Stimulated activated CD8-positive, alpha-beta memory T cell treated with anti-CD3 and anti-CD28 coated beads, Interleukin-7, amount 100 ng/mL, for 48 hours (primary cell): ENCODE data around the gene ABCC6.
"Not testable (repeated sequence)": the region's sequence is repeated elsewhere in the genome, so short reads cannot be mapped to it uniquely, and the experiment has no call there.

Source experiments
- DNase-seq, 2 donors: peaks; one replicate each; pipeline ENCODE4 v3.0.0-alpha.2; 2020; ENCODE audit warnings: low read depth in 1 of 2; ENCODE audit errors: extremely low read depth in 1 of 2

The ABCC6 gene

GRCh38 chr16:16223662-16224241, 458 bp upstream of the ABCC6 start:
- DNase-seq: not testable (repeated sequence)

- not testable (repeated sequence) for DNase-seq
Observed at GRCh38 chr16:16221382-16221781, 1.9 kb downstream of the ABCC6 start.

GRCh38 chr16:16220449-16220848, 2.8 kb downstream of the ABCC6 start:
- not testable (repeated sequence) for DNase-seq

GRCh38 chr16:16218787-16219186, 4.5 kb downstream of the ABCC6 start:
- DNase-seq: not testable (repeated sequence)

- not testable (repeated sequence) for DNase-seq
Observed at GRCh38 chr16:16218349-16218748, 4.9 kb downstream of the ABCC6 start.

- not testable (repeated sequence) for DNase-seq
Observed at GRCh38 chr16:16213863-16214293, 9.4 kb downstream of the ABCC6 start.

GRCh38 chr16:16211404-16211803, 11.9 kb downstream of the ABCC6 start:
- not testable (repeated sequence) for DNase-seq

- not testable (repeated sequence) for DNase-seq
Observed at GRCh38 chr16:16208461-16208860, 14.8 kb downstream of the ABCC6 start.

GRCh38 chr16:16207787-16208334, 15.4 kb downstream of the ABCC6 start:
- DNase-seq: not testable (repeated sequence)

GRCh38 chr16:16207097-16207786, 16.1 kb downstream of the ABCC6 start:
- DNase-seq: not testable (repeated sequence)

- DNase-seq: not testable (repeated sequence)
Observed at GRCh38 chr16:16205864-16206263, 17.4 kb downstream of the ABCC6 start.

GRCh38 chr16:16204552-16204951, 18.7 kb downstream of the ABCC6 start:
- not testable (repeated sequence) for DNase-seq

GRCh38 chr16:16203494-16203893, 19.8 kb downstream of the ABCC6 start:
- not testable (repeated sequence) for DNase-seq

- DNase-seq: peak in 1 of 2 donors; percentile 37
Observed at GRCh38 chr16:16202400-16203143, 20.7 kb downstream of the ABCC6 start.

GRCh38 chr16:16201880-16202279, 21.4 kb downstream of the ABCC6 start:
- not testable (repeated sequence) for DNase-seq

- not testable (repeated sequence) for DNase-seq
Observed at GRCh38 chr16:16200391-16200790, 22.9 kb downstream of the ABCC6 start.

- DNase-seq: not testable (repeated sequence)
Observed at GRCh38 chr16:16199428-16199827, 23.9 kb downstream of the ABCC6 start.

- DNase-seq: no peak
Observed at GRCh38 chr16:16197966-16198365, 25.3 kb downstream of the ABCC6 start.

GRCh38 chr16:16197331-16197730, 26.0 kb downstream of the ABCC6 start:
- DNase-seq: no peak

GRCh38 chr16:16196099-16196498, 27.2 kb downstream of the ABCC6 start:
- no peak for DNase-seq

- DNase-seq: no peak
Observed at GRCh38 chr16:16191493-16192167, 31.7 kb downstream of the ABCC6 start.
